CD4-positive, alpha-beta T cell treated with Interleukin-12 subunit alpha and Interleukin-12 subunit beta, for 1 hour (primary cell): ENCODE measurements around the gene DAPK1.

Experiments
- DNase-seq: peaks from one replicate; pipeline ENCODE4 v3.0.0-alpha.2; 2020

Gene DAPK1

DNA sequence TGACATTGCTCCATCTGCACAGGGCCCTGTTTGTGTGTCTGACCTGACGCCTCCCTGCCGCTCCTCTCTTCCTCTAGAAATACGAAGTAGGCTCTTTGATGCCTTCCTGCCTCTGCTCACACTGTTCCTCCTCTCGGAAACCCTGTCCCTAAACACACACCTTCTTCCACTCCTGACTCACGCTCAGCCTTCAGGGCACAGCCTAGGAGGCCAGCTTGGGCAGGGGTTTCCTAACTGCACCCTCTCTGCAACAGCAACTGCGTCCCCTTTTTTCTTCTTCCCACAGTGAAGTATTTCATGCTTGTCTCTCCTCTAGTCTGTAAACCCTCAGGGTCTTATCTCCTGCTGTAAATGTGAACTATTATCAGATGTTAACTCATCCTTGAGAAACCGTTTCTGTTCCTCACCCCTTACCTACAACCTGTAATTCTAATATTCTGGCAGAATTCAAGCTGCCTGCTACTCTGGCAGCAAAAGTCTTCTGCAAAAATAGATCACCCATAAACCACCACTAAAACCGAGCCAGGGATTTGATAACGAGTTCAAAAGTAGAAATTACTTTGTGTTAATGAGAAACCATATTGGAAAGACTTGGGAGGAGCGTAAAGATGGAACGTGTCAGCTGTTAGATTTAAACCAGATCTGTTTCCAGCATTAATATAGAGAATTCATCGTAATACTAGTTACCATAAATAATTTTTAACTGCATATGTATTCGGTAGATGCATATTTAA, 100.2 kb downstream of the DAPK1 start:
- no peak for DNase-seq

DNA sequence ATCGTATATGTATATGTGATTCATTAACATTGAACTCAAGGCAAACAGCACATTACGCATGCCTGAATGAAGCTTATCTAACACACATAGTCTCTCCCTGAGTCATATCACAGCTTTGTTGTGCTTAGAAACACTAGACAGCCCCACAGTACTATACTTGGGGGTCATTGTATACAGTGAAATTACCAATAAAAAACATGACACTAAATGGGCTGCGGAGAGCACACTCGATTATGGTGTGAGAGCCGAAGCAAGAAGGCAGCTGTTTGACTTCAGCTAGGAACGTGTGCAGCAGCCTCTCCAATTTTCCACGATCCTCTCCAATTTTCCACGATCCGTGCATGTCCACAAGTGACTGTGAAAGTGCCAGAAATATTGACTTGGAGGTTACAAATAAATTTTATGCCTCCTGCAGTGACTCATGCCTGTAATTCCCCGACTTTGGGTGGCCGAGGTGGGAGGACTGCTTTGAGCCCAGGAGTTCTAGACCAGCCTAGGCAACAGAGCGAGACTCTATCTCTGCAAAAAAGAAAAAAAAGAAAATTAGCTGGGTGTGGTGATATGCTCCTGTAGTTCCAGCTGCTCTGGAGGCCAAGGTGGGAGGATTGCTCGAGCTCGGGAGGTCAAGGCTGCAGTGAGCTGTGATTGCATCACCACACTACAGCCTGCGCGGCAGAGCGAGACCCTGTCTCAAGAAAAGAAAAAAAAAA, 102.4 kb downstream of the DAPK1 start:
- DNase-seq: no peak

GRCh38 chr9:87601176-87601575, 103.5 kb downstream of the DAPK1 start:
- DNase-seq: no peak

DNA sequence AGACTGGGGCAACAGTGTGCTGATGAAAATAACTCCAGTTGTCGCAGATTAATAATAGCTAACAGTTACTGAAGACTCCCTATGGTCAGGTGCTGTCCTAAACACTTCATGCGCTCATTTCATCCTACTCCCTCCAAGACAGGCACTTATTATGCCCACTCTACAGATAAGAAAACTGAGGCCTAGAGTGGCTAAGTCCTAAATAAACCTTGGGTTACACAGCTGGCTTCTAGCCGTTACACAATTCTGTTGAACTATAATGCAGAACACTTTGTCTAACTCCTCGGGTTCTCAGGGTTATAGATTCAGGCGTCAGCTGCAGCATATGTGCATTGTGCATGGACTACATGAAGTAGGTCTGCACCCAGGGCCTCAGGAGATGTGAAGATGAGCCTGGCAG, 103.9 kb downstream of the DAPK1 start:
- DNase-seq: no peak

DNA sequence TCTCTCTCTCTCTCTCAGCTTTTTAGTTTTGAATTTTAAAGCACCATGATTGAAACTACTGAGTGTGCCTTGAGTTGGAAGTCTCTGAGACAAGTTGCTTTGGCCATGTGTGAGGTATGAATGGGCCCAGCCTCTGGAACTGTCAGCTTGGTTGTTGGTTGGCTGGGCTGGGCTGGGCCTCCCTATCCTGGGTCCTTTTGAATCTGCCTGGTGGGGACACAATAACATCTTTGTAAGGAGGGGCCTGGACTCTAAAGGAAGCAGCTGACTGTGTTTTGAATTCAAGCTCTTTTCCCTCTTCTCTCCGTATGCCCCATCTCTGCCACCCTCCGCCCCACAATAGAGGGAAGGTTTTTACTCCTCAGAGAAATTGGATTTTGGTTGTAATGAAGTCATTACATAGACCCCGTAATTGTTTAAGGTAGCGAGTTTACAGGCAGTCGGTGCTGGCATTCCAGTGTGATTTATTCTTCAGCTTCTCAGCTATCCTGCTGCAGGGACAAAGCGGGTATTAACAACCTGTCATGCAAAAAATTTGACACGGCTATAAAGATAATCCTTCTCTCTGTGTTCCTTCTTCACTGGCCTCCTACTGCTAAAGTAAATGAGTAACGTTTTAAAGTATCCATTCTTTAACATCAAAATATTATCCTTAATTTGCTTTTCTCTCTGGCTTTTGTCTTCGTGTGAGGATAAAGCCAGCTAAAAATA, 105.4 kb downstream of the DAPK1 start:
- no peak for DNase-seq

- DNase-seq: no peak
Observed at GRCh38 chr9:87603854-87604490, 106.3 kb downstream of the DAPK1 start.

DNA sequence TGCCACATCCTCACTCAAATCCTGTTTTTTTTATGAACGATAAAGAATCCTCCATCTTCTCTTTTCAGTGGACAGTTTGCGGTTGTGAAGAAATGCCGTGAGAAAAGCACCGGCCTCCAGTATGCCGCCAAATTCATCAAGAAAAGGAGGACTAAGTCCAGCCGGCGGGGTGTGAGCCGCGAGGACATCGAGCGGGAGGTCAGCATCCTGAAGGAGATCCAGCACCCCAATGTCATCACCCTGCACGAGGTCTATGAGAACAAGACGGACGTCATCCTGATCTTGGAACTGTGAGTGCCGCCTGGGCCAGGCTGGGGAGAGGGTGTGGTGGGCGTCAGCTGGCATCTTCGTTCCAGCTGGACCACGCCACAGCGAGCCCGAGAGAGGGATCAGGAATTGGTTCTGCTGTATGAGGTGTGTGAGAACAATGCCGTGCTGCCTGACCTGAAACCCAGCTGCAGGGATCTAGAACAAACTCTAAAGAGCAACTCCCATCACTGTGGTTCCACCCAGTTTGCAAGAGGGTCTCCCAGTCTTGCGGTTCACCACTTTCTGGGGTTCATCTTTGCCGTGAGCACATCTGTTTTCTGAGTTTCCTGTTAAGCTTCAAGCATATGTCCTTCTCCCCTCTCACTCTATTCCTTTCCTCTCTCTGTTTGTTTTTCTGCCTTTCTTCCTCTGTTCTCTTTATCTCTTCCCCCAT, 107.4 kb downstream of the DAPK1 start:
- no peak for DNase-seq

GRCh38 chr9:87605676-87606075, 108.0 kb downstream of the DAPK1 start:
- no peak for DNase-seq

GRCh38 chr9:87606841-87607521, 109.3 kb downstream of the DAPK1 start:
- DNase-seq: no peak

- no peak for DNase-seq
Observed at GRCh38 chr9:87607859-87608258, 110.2 kb downstream of the DAPK1 start.

DNA sequence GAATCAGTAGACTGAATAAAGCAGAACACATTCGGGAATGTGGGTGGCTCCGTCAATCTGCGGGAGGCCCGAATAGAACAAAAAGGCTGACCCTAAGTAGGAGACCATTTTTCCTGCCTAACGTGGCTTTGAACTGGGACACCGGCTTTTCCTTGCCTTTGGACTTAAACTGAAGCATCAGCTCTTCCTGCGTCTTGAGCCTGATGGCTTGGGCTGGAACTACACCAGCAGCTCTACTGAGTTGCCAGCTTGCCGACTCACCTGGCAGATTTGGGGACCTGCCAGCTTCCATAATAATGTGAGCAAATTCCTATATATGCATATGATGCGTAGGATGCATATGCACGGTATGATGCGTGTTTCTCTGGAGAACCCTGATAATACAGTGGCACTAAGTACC, 111.3 kb downstream of the DAPK1 start:
- DNase-seq: no peak

GRCh38 chr9:87609486-87609885, 111.8 kb downstream of the DAPK1 start:
- DNase-seq: no peak

DNA sequence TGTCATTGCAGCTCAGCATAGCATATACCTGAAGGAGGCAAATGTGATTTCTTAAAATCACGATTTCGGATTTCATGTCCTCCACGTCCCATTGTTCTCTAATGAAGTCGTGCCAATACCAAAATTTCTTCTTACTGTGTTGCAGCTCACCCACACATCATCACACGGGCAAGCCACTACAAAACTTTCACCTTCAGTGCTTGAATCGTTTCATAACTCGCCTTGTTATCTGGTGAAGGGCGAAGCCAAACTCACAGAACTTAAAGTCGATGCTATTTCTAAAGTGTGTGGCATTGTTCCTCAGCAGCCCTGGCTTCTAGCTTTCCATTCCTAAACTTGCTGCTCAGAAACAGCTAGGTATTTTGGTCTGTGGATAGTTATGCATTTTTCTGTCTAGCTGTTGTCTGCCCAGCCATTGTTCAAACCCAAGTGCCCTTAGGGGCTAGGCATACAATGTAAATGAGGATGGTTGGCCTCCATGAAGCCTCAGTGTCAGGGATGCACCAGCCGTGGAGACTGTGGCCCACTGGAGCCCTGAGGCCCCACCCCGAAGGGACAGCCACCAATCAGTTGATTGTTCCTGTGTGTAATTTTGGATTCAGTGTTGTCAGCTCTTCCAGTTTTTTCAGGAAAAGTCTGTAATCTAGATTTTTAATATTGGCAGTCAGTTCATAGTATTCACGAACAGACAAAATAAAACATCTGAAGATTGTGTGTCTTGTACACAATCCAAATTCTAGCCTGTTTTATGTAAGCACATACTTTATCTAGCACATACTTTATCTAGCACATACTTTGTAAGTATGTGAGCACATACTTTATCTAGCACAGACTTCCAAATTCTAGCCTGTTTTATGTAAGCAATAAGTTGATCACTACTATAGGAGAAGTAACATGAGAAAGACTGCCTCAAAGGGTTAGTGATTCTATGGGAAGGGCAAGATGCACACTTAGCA, 112.8 kb downstream of the DAPK1 start:
- DNase-seq: no peak

DNA sequence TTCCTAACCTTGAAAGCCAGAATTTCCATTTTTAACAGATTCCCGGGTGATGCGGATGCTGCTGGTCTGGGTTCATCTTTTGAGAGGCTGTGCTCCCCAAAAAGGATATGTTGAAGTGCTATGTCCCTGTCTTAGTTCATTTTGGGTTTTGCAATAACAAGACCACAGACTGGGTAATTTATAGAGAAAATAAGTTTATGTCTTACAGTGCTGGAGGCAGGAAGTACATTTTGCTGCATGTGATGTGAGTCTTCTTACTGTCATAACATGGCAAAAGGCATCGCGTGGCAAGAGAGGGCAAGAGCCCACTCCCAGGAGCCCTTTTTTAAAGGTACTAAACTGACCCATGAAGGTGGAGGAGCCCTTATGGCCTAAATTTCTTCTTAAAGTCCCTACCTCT, 114.1 kb downstream of the DAPK1 start:
- DNase-seq: no peak

GRCh38 chr9:87612536-87612935, 114.9 kb downstream of the DAPK1 start:
- no peak for DNase-seq

- no peak for DNase-seq
Observed at GRCh38 chr9:87613265-87614111, 115.8 kb downstream of the DAPK1 start.

GRCh38 chr9:87614397-87614796, 116.7 kb downstream of the DAPK1 start:
- DNase-seq: no peak

DNA sequence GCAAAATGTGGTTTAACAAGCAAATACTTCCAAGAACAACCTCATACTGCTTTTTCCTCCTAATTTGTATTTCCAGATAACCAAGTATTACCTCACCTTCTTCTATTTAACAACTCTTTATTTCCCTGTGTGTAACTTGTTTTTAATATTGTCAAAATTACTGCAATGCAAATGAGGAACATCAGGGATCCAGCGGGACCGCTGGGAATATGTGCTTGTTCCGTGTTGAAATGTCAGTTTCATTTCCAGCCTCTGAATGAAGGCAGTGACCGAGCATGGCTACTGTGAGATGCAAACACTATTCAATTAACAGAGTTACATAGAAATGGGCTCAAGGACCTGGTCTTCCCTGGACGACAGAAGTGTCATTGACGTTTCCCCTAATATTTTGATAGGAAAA, 117.5 kb downstream of the DAPK1 start:
- no peak for DNase-seq

GRCh38 chr9:87615547-87616148, 118.0 kb downstream of the DAPK1 start:
- no peak for DNase-seq

DNA sequence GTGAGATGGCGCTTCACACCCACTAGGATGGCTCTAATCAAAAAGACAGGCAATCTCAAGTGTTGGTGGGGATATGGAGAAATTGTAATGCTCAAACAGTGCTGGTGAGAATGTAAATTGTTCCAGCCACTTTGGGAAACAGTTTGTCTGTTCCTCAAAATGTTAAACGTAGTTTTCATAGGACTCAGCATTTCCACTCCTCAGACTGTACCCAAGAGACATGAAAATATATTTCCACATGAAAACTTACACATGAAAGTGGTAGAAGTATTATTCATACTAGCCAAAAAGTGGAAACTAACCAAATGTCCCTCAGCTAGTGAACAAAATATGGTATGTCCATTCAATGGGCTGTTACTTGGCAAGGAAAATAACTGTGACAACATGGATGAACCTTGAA, 120.6 kb downstream of the DAPK1 start:
- DNase-seq: no peak
